Measurements from ENCODE around the gene CCL22. TPM values are rescaled to one million over a fixed set of nuclear protein-coding genes. Genes with fewer than 3 reads are reported as not detected.

Gene CCL22
- total and polyA plus RNA-seq, 2 experiments from 2014 or later, result 0.19 TPM; not detected in 1

GRCh38 chr16:57409870-57410587, 51.4 kb downstream of the CCL22 start:
- Histone ChIP-seq H3F3A (replicated peaks; ENCODE audit: low read depth) (no peaks in the 10 kb centered on the region), H4K20me1 (replicated peaks; ENCODE audit: insufficient read depth) (no peaks in the 10 kb centered on the region), H3K4me3 (no peak overlapping the region), H3K27me3 (ENCODE audit: insufficient read depth) (no peaks in the 10 kb centered on the region), H3K4me2 (no peak overlapping the region), H3K27ac (ENCODE audit: low read depth) (no peak overlapping the region), H3K9me2 (ENCODE audit: insufficient read depth) (0 out of 2 replicates have a peak, but pooled peaks cover 4% of the 10 kb centered on the region), H3K79me2 (replicated peaks; ENCODE audit: insufficient read depth) (no peaks in the 10 kb centered on the region), H3K36me3 (ENCODE audit: insufficient read depth) (no peaks in the 10 kb centered on the region), H3K4me1 (ENCODE audit: insufficient read depth) (no peaks in the 10 kb centered on the region), H2AFZ (no peak overlapping the region)
- no peak overlapping the region for H3K4me3 Mint-ChIP-seq
- DNase-seq (ENCODE audit: low spot score), result no peak
- H3K36me3 Mint-ChIP-seq (ENCODE audit: low read depth), result no peaks in the 10 kb centered on the region
- H3K9me3 Mint-ChIP-seq, result no peaks in the 10 kb centered on the region
- H3K4me1 Mint-ChIP-seq, result peaks cover 5% of the 10 kb centered on the region; the same call in 1 of the 3 replicates
- H3K27ac Mint-ChIP-seq, result no peak overlapping the region
- TF ChIP-seq JUNB (IDR thresholded peaks at IDR 0.05; ENCODE audit: unreplicated experiment), result no peak
- TF ChIP-seq CTCF (conservative IDR thresholded peaks at IDR 0.05; ENCODE audit: low read depth in 2 of 2), result peak in 1 of 2 experiments; percentile 37; a peak in 1 of 4 replicates
- no peak for TF ChIP-seq REST (IDR thresholded peaks at IDR 0.05; ENCODE audit: unreplicated experiment)
- no peak for TF ChIP-seq NANOG (IDR thresholded peaks at IDR 0.05; ENCODE audit: borderline replicate concordance)
- TF ChIP-seq ETS1 (IDR thresholded peaks at IDR 0.05), result no peak
- peak; percentile 71 for ATAC-seq
- peaks cover 3% of the 10 kb centered on the region for H3K27me3 Mint-ChIP-seq (ENCODE audit: insufficient read depth, low read depth, poor library complexity)

- Mint-ChIP-seq H3K4me1 (peaks cover 10% of the 10 kb centered on the region; the same call in 2 of the 3 replicates), H3K27ac (no peak overlapping the region), H3K36me3 (ENCODE audit: low read depth) (no peaks in the 10 kb centered on the region), H3K4me3 (no peak overlapping the region), H3K27me3 (ENCODE audit: insufficient read depth, low read depth, poor library complexity) (peaks cover 2% of the 10 kb centered on the region), H3K9me3 (no peaks in the 10 kb centered on the region)
- no peaks in the 10 kb centered on the region for H3K79me2 ChIP-seq (replicated peaks; ENCODE audit: insufficient read depth)
- ATAC-seq (no peak), DNase-seq (ENCODE audit: low spot score) (no peak)
- H3K36me3 ChIP-seq (ENCODE audit: insufficient read depth), result no peaks in the 10 kb centered on the region
- peak in 1 of 2 experiments; percentile 18; a peak in 1 of 4 replicates for TF ChIP-seq CTCF (conservative IDR thresholded peaks at IDR 0.05; ENCODE audit: low read depth in 2 of 2)
- no peak for TF ChIP-seq STAT1 (IDR thresholded peaks at IDR 0.05; ENCODE audit: unreplicated experiment)
- no peak overlapping the region for H3K4me3 ChIP-seq
- H3K9me2 ChIP-seq (ENCODE audit: insufficient read depth), result 0 out of 2 replicates have a peak, but pooled peaks cover 4% of the 10 kb centered on the region
- H3K4me2 ChIP-seq, result no peak overlapping the region
- H3K27ac ChIP-seq (ENCODE audit: low read depth), result no peak overlapping the region
- H3K4me1 ChIP-seq (ENCODE audit: insufficient read depth), result no peaks in the 10 kb centered on the region; the same call in 1 of the 2 replicates
- H3F3A ChIP-seq (replicated peaks; ENCODE audit: low read depth), result no peaks in the 10 kb centered on the region
- H4K20me1 ChIP-seq (replicated peaks; ENCODE audit: insufficient read depth), result no peaks in the 10 kb centered on the region
- H3K27me3 ChIP-seq (ENCODE audit: insufficient read depth), result no peaks in the 10 kb centered on the region
- H2AFZ ChIP-seq, result no peak overlapping the region
Observed at GRCh38 chr16:57411362-57411976, 52.9 kb downstream of the CCL22 start.

All from GM23338 (cell line).